GM12874 (cell line): ENCODE results near the gene NKRF.

Experiments
- CTCF ChIP-seq: IDR thresholded peaks from 2 replicates; pipeline ENCODE4 v1.5.1; 2011; ENCODE audit warnings: low read depth, mild to moderate bottlenecking, control low read depth, low read length, moderate library complexity; ENCODE audit not compliant: insufficient read depth

The NKRF gene

GRCh38 chrX:119605464-119606279 is 552 bp downstream of the NKRF start:
- TF ChIP-seq CTCF: no peak

- no peak for TF ChIP-seq CTCF
These were observed 1.3 kb downstream of the NKRF start for GRCh38 chrX:119604766-119605463.

GRCh38 chrX:119602701-119603255 is 3.4 kb downstream of the NKRF start:
- TF ChIP-seq CTCF: no peak

- no peak for TF ChIP-seq CTCF
These were observed 16.4 kb downstream of the NKRF start for GRCh38 chrX:119589810-119590209.

- TF ChIP-seq CTCF: no peak
These were observed 22.7 kb downstream of the NKRF start for GRCh38 chrX:119583431-119584059.

GRCh38 chrX:119579414-119579813 is 26.8 kb downstream of the NKRF start:
- no peak for TF ChIP-seq CTCF

GRCh38 chrX:119574394-119575266 is 31.6 kb downstream of the NKRF start, which contains the start of gene UBE2A:
UBE2A (plus strand) TSS chrX:119574563; CDS start chrX:119574712, 149 bp downstream.
- no peak for TF ChIP-seq CTCF
